SK-N-SH (cell line): ENCODE measurements around the gene HEXD. TPM values are rescaled to one million over a fixed set of nuclear protein-coding genes. Genes with fewer than 3 reads are reported as not detected.

Source experiments
- CTCF ChIA-PET: fragments of 300-600, 350-600 bp; formaldehyde crosslinking; extraction: SDS; loops from one replicate; lab custom pipeline; 2021; lab: Yijun Ruan, JAX
- POLR2A ChIA-PET: fragments of 350-600 bp; sonication (Branson Sonifier 250); formaldehyde crosslinking; extraction: SDS; loops from one replicate; lab custom pipeline; 2020; ENCODE audit warnings: antibody characterized with exemption, inconsistent platforms; lab: Yijun Ruan, JAX
- DNase-seq: peaks from one replicate; pipeline ENCODE4 v3.0.0; 2012
- H2AFZ ChIP-seq: fragments of 200-600 bp; sonication (generic); 2 replicates; pipeline ENCODE4 v1.8.1; 2016; ENCODE audit warnings: antibody characterized with exemption, mild to moderate bottlenecking, low read depth
- H3F3A ChIP-seq: fragments of 200-600 bp; sonication (generic); replicated peaks from 2 replicates; pipeline ENCODE3; 2016; ENCODE audit warnings: antibody characterized with exemption, mild to moderate bottlenecking; ENCODE audit not compliant: insufficient read depth
- H3K27ac ChIP-seq, 2 experiments: fragments of 200-500 bp in 1 of 2; fragments of 200-600 bp in 1 of 2; sonication (Bioruptor generic) in 1 of 2; sonication (generic), shearing (Covaris generic) in 1 of 2; 2 replicates each; pipeline versions ENCODE4 v1.5.1 to v1.6.1; 2014 to 2016; ENCODE audit warnings: low read depth in 2 of 2, inconsistent platforms in 1 of 2, low read length in 1 of 2, mild to moderate bottlenecking in 1 of 2, mixed read lengths in 1 of 2
- H3K27me3 ChIP-seq: fragments of 200-600 bp; sonication (generic), shearing (Covaris generic); 2 replicates; pipeline ENCODE4 v1.6.1; 2016; ENCODE audit warnings: mixed run types; ENCODE audit not compliant: insufficient read depth
- H3K36me3 ChIP-seq, 2 experiments: fragments of 200-500 bp in 1 of 2; fragments of 200-600 bp in 1 of 2; sonication (Bioruptor generic) in 1 of 2; sonication (generic) in 1 of 2; replicated peaks in 1 of 2; 2 replicates each; pipeline versions ENCODE3 to v1.5.1; 2014 to 2016; ENCODE audit warnings: low read length in 1 of 2, mild to moderate bottlenecking in 1 of 2; ENCODE audit not compliant: insufficient read depth in 2 of 2, control insufficient read depth in 1 of 2
- H3K4me1 ChIP-seq, 2 experiments: fragments of 200-500 bp in 1 of 2; fragments of 200-600 bp in 1 of 2; sonication (Bioruptor generic) in 1 of 2; sonication (generic), shearing (Covaris generic) in 1 of 2; 2 replicates each; pipeline versions ENCODE4 v1.5.1 to v1.6.1; 2014 to 2016; ENCODE audit warnings: low read depth in 1 of 2, low read length in 1 of 2, mixed run types in 1 of 2; ENCODE audit not compliant: insufficient read depth in 2 of 2, control insufficient read depth in 1 of 2
- H3K4me2 ChIP-seq: fragments of 200-600 bp; sonication (generic), shearing (Covaris generic); 2 replicates; pipeline ENCODE4 v1.6.1; 2017; ENCODE audit warnings: mixed run types
- H3K4me3 ChIP-seq, 2 experiments: fragments of 200-500 bp in 1 of 2; fragments of 200-600 bp in 1 of 2; sonication (Bioruptor generic) in 1 of 2; sonication (generic), shearing (Covaris generic) in 1 of 2; 2 replicates each; pipeline versions ENCODE4 v1.5.1 to v1.8.1; 2014 to 2016; ENCODE audit warnings: low read depth in 2 of 2, inconsistent platforms in 1 of 2, low read length in 1 of 2, mild to moderate bottlenecking in 1 of 2, mixed read lengths in 1 of 2, moderate library complexity in 1 of 2
- H3K79me2 ChIP-seq: fragments of 200-600 bp; sonication (generic); 2 replicates; pipeline ENCODE4 v1.8.1; 2017; ENCODE audit warnings: mild to moderate bottlenecking; ENCODE audit not compliant: insufficient read depth
- H3K9ac ChIP-seq: fragments of 200-600 bp; sonication (generic); 2 replicates; pipeline ENCODE4 v1.6.1; 2017; ENCODE audit warnings: mixed run types
- H3K9me2 ChIP-seq: fragments of 200-600 bp; sonication (generic); 2 replicates; pipeline ENCODE4 v1.6.1; 2017; ENCODE audit warnings: mixed run types
- H3K9me3 ChIP-seq: fragments of 200-600 bp; sonication (generic); 2 replicates; pipeline ENCODE4 v1.6.1; 2017; ENCODE audit warnings: mixed run types, mild to moderate bottlenecking, moderate library complexity
- H4K20me1 ChIP-seq: fragments of 200-600 bp; sonication (generic); 2 replicates; pipeline ENCODE4 v1.6.1; 2017; ENCODE audit warnings: mild to moderate bottlenecking, mixed run types; ENCODE audit not compliant: insufficient read depth
- CHD2 ChIP-seq: fragments of 150-350 bp; IDR thresholded peaks from 2 replicates; pipeline ENCODE4 v1.6.1; 2018; ENCODE audit warnings: low read length; ENCODE audit not compliant: partially characterized antibody
- ELF1 ChIP-seq: IDR thresholded peaks from 2 replicates; pipeline ENCODE4 v1.4.0; 2012
- EP300 ChIP-seq, 2 experiments: IDR thresholded peaks; 2 replicates each; pipeline versions ENCODE4 v1.4.0 to v1.6.1; 2012; ENCODE audit warnings: borderline replicate concordance in 1 of 2, low read depth in 1 of 2, low read length in 1 of 2
- EZH2phosphoT487 ChIP-seq: fragments of 200-600 bp; sonication (generic); IDR thresholded peaks from 2 replicates; pipeline ENCODE4 v1.6.1; 2017; ENCODE audit warnings: low read depth, mixed run types, mild to moderate bottlenecking, antibody characterized with exemption, moderate library complexity, borderline replicate concordance
- FOSL2 ChIP-seq: IDR thresholded peaks from 2 replicates; pipeline ENCODE4 v1.4.0; 2012; ENCODE audit warnings: low read depth, mild to moderate bottlenecking, moderate library complexity, borderline replicate concordance
- FOXM1 ChIP-seq: IDR thresholded peaks from 2 replicates; pipeline ENCODE4 v1.4.0; 2012; ENCODE audit warnings: low read depth, mild to moderate bottlenecking
- GATA2 ChIP-seq: sonication (generic); formaldehyde crosslinking; IDR thresholded peaks from 2 replicates; pipeline ENCODE4 v1.5.0; 2020; ENCODE audit warnings: mild to moderate bottlenecking, missing genetic modification reagents
- JUND ChIP-seq: IDR thresholded peaks from 2 replicates; pipeline ENCODE4 v1.4.0; 2012
- MXI1 ChIP-seq: IDR thresholded peaks from 2 replicates; pipeline ENCODE4 v1.6.1; 2012; ENCODE audit warnings: mild to moderate bottlenecking, low read depth, low read length, improper control_type of control experiment
- NFIC ChIP-seq: IDR thresholded peaks from 2 replicates; pipeline ENCODE4 v1.4.0; 2012; ENCODE audit warnings: borderline replicate concordance
- NRF1 ChIP-seq: IDR thresholded peaks from 2 replicates; pipeline ENCODE4 v1.6.1; 2012; ENCODE audit warnings: low read depth, mild to moderate bottlenecking, low read length
- RAD21 ChIP-seq: IDR thresholded peaks from 2 replicates; pipeline ENCODE4 v1.6.1; 2012; ENCODE audit warnings: mild to moderate bottlenecking, low read length
- RCOR1 ChIP-seq: fragments of 150-350 bp; IDR thresholded peaks from 2 replicates; pipeline ENCODE4 v1.6.1; 2017; ENCODE audit warnings: antibody characterized with exemption, low read length
- RFX5 ChIP-seq: IDR thresholded peaks from 2 replicates; pipeline ENCODE4 v1.6.1; 2012; ENCODE audit warnings: mild to moderate bottlenecking, improper control_type of control experiment, low read length
- RXRA ChIP-seq: IDR thresholded peaks from 2 replicates; pipeline ENCODE4 v1.4.0; 2012; ENCODE audit warnings: low read depth, mild to moderate bottlenecking, borderline replicate concordance
- SIN3A ChIP-seq: IDR thresholded peaks from 2 replicates; pipeline ENCODE4 v1.6.1; 2012; ENCODE audit warnings: low read depth, mild to moderate bottlenecking, low read length, moderate library complexity, borderline replicate concordance
- SMC3 ChIP-seq: IDR thresholded peaks from 2 replicates; pipeline ENCODE4 v1.6.1; 2012; ENCODE audit warnings: low read depth, low read length, improper control_type of control experiment
- TAF1 ChIP-seq: IDR thresholded peaks from 2 replicates; pipeline ENCODE4 v1.6.1; 2012; ENCODE audit warnings: low read depth, mild to moderate bottlenecking, low read length, moderate library complexity, borderline replicate concordance
- TCF12 ChIP-seq: IDR thresholded peaks from 2 replicates; pipeline ENCODE4 v1.4.0; 2012
- TEAD4 ChIP-seq: IDR thresholded peaks from 2 replicates; pipeline ENCODE4 v1.4.0; 2012; ENCODE audit warnings: mild to moderate bottlenecking, borderline replicate concordance; ENCODE audit not compliant: insufficient read depth
- USF2 ChIP-seq: fragments of 150-350 bp; IDR thresholded peaks from 2 replicates; pipeline ENCODE4 v1.6.1; 2017; ENCODE audit warnings: antibody characterized with exemption, low read length, low read depth, borderline replicate concordance
- YY1 ChIP-seq: IDR thresholded peaks from 2 replicates; pipeline ENCODE4 v1.4.0; 2012; ENCODE audit warnings: low read depth, mild to moderate bottlenecking
- WGBS: methylation state at CpG from one replicate; pipeline ENCODE4 v1.1.6; 2017; ENCODE audit warnings: low lambda C conversion rate; 5-methylcytosine and 5-hydroxymethylcytosine counted together
- polyA plus RNA-seq, 3 experiments: library from polyadenylated mRNA; depleted of rRNA; stranded (reverse); fragments of >200 nt; gene quantifications; 2 replicates each; pipeline ENCODE4 v1.2.3, GENCODE V29; 2012
- TF ChIP-seq, protein P1 (sequence below): fragments of 200-600 bp; sonication (generic); IDR thresholded peaks from 2 replicates; pipeline ENCODE4 v1.6.1; 2017; ENCODE audit warnings: antibody characterized with exemption, mild to moderate bottlenecking, moderate library complexity
- TF ChIP-seq, protein P2 (sequence below): IDR thresholded peaks from 2 replicates; pipeline ENCODE4 v1.4.0; 2012; ENCODE audit warnings: low read depth

Gene HEXD
- polyA plus RNA-seq, 1 of the 3 experiments (the other 2 are of a cell fraction) = 38.8 TPM

GRCh38 chr17:82382933-82383255 lies 35.3 kb upstream of the HEXD start:
- no peaks in the 10 kb centered on the region for H3K36me3 ChIP-seq
- H3K9me3 ChIP-seq = no peaks in the 10 kb centered on the region
- H3K27ac ChIP-seq = no peak overlapping the region
- no peak overlapping the region for H2AFZ ChIP-seq
- no peak overlapping the region for H3K4me3 ChIP-seq
- no peaks in the 10 kb centered on the region for H3K79me2 ChIP-seq
- ChIA-PET POLR2A (no interaction called here), CTCF (interaction anchor here (1.1 to 2.6 kb wide), 5 partner anchors 16 to 146 kb away, joined by 3 to 9 read pairs (median 5); no protein-coding TSS in a partner anchor)
- TF ChIP-seq SMC3 (no peak), CHD2 (no peak), MXI1 (no peak), RCOR1 (no peak), FOXM1 (no peak), EP300 (IDR thresholded peaks at IDR 0.05; ENCODE audit: borderline replicate concordance in 1 of 2, low read depth in 1 of 2, low read length in 1 of 2) (no peak), RXRA (no peak), YY1 (no peak), TAF1 (no peak)
- TF ChIP-seq, protein P1, sequence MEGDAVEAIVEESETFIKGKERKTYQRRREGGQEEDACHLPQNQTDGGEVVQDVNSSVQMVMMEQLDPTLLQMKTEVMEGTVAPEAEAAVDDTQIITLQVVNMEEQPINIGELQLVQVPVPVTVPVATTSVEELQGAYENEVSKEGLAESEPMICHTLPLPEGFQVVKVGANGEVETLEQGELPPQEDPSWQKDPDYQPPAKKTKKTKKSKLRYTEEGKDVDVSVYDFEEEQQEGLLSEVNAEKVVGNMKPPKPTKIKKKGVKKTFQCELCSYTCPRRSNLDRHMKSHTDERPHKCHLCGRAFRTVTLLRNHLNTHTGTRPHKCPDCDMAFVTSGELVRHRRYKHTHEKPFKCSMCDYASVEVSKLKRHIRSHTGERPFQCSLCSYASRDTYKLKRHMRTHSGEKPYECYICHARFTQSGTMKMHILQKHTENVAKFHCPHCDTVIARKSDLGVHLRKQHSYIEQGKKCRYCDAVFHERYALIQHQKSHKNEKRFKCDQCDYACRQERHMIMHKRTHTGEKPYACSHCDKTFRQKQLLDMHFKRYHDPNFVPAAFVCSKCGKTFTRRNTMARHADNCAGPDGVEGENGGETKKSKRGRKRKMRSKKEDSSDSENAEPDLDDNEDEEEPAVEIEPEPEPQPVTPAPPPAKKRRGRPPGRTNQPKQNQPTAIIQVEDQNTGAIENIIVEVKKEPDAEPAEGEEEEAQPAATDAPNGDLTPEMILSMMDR = no peak
- TF ChIP-seq, all 33 proteins: peak for 0
- 0 out of 2 replicates have a peak, but pooled peaks cover 8% of the 10 kb centered on the region for H4K20me1 ChIP-seq
- peaks cover 29% of the 10 kb centered on the region for H3K27me3 ChIP-seq
- 61% methylated on average over 11 of the region's 11 CpGs for WGBS
- no peak overlapping the region for H3K9ac ChIP-seq
- H3F3A ChIP-seq = peaks cover 5% of the 10 kb centered on the region
- no peak for DNase-seq
- H3K4me2 ChIP-seq = no peak overlapping the region
- H3K9me2 ChIP-seq = no peaks in the 10 kb centered on the region
- peaks cover 6 to 65% of the 10 kb centered on the region in 2 experiments; a peak in 2 of 4 replicates for H3K4me1 ChIP-seq

DNA sequence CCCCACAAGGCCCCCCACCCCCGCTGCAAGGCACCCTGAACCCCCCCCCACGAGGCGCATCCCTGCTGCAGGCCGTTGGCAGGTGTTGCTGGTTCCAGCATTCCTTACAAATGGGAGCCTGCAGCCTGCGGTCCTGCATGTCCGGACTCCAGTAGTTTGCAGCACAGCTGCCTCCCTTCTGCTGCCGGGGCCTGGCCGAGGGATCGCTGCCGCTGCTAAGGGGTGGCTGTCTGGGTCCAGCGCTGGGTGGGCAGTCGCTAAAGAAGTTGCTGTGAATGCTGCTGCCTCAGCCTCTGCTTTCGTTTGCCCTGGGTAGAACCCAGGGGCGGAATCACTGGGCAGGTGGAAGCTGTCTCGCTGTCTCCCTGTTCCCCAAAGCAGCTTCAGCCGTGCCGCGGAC lies 34.7 kb upstream of the HEXD start:
- peaks cover 6 to 65% of the 10 kb centered on the region in 2 experiments; a peak in 2 of 4 replicates for H3K4me1 ChIP-seq
- TF ChIP-seq YY1 = no peak
- TF ChIP-seq NFIC = no peak
- no peak for TF ChIP-seq JUND
- no peak for TF ChIP-seq GATA2 (CRISPR knock-in tag)
- no peak for TF ChIP-seq RAD21
- no peak for TF ChIP-seq EP300 (IDR thresholded peaks at IDR 0.05; ENCODE audit: borderline replicate concordance in 1 of 2, low read depth in 1 of 2, low read length in 1 of 2)
- TF ChIP-seq RFX5 = no peak
- no peak for TF ChIP-seq SIN3A
- TF ChIP-seq TEAD4 = no peak
- no peak for TF ChIP-seq TCF12
- no peak for TF ChIP-seq MXI1
- TF ChIP-seq, protein P1 = no peak
- TF ChIP-seq FOSL2 = no peak
- TF ChIP-seq NRF1 = no peak
- TF ChIP-seq RCOR1 = no peak
- TF ChIP-seq, protein P2, sequence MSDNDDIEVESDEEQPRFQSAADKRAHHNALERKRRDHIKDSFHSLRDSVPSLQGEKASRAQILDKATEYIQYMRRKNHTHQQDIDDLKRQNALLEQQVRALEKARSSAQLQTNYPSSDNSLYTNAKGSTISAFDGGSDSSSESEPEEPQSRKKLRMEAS = no peak
- TF ChIP-seq USF2 = no peak
- no peak for TF ChIP-seq EZH2phosphoT487
- no peak for TF ChIP-seq ELF1
- H3K36me3 ChIP-seq = no peaks in the 10 kb centered on the region
- peaks cover 5% of the 10 kb centered on the region for H3F3A ChIP-seq
- H4K20me1 ChIP-seq = 0 out of 2 replicates have a peak, but pooled peaks cover 8% of the 10 kb centered on the region
- no peak overlapping the region for H3K4me2 ChIP-seq
- H3K9me2 ChIP-seq = no peaks in the 10 kb centered on the region
- H2AFZ ChIP-seq = no peak overlapping the region
- H3K27ac ChIP-seq = peak overlapping the region in 1 of 2 experiments; percentile 70; a peak in 2 of 4 replicates
- POLR2A ChIA-PET = interaction anchor here (0.6 kb wide), 1 partner anchor 146 kb away, joined by 3 read pairs; no protein-coding TSS in a partner anchor
- CTCF ChIA-PET = interaction anchor here (0.7 to 2.6 kb wide), 9 partner anchors 12 to 148 kb away, joined by 3 to 9 read pairs (median 4); partner anchors contain the start of gene UTS2R
- no peaks in the 10 kb centered on the region for H3K79me2 ChIP-seq
- DNase-seq = peak; percentile 70
- H3K27me3 ChIP-seq = peaks cover 24% of the 10 kb centered on the region
- no peak overlapping the region for H3K4me3 ChIP-seq
- H3K9ac ChIP-seq = no peak overlapping the region
- no peaks in the 10 kb centered on the region for H3K9me3 ChIP-seq
- WGBS = 53% methylated on average over 16 of the region's 18 CpGs
